Left lung (tissue), 10 donors: ENCODE data around the gene SLC25A14. TPM values are rescaled to one million over a fixed set of nuclear protein-coding genes. Genes with fewer than 3 reads are reported as not detected.
"Not testable (repeated sequence)": the region's sequence is repeated elsewhere in the genome, so short reads cannot be mapped to it uniquely, and the experiment has no call there.

Source experiments
- ATAC-seq: fragments of 200-7000 bp; cut with Tn5 transposase; one replicate; pipeline ENCODE4 v1.9.1; 2020; ENCODE audit warnings: moderate library complexity
- DNase-seq, 4 donors: peaks; one replicate each; pipeline ENCODE4 v3.0.0-alpha.2; 2013 to 2020
- H3K27ac ChIP-seq, 2 donors: fragments of 200-600 bp; sonication (generic) in 1 of 2; one replicate each; pipeline versions ENCODE4 v1.5.0 to v1.8.0; 2020 to 2021
- H3K27me3 ChIP-seq, 2 donors: fragments of 200-600 bp; sonication (generic) in 1 of 2; one replicate each; pipeline versions ENCODE4 v1.5.0 to v1.8.0; 2020 to 2021
- H3K36me3 ChIP-seq, 2 donors: fragments of 200-600 bp; sonication (generic) in 1 of 2; one replicate each; pipeline versions ENCODE4 v1.5.0 to v1.8.0; 2020 to 2021
- H3K4me1 ChIP-seq, 2 donors: fragments of 200-600 bp; one replicate each; pipeline ENCODE4 v1.8.0; 2021
- H3K4me3 ChIP-seq, 2 donors: fragments of 200-600 bp; sonication (generic) in 1 of 2; one replicate each; pipeline versions ENCODE4 v1.5.0 to v1.8.0; 2020 to 2021; ENCODE audit warnings: mild to moderate bottlenecking in 1 of 2
- H3K9me3 ChIP-seq, 2 donors: fragments of 200-600 bp; sonication (generic) in 1 of 2; one replicate each; pipeline versions ENCODE4 v1.5.0 to v1.8.0; 2020 to 2021
- CTCF ChIP-seq, 2 donors: fragments of 200-600 bp; sonication (generic) in 1 of 2; IDR thresholded peaks; one replicate each; pipeline versions ENCODE4 v1.5.0 to v1.8.0; 2021; ENCODE audit warnings: antibody characterized with exemption in 2 of 2
- intact Hi-C, 2 donors: fragments of 100-400 bp; cut with DNase I; formaldehyde crosslinking; loops; one replicate each; pipeline versions ENCODE4 v1.11.2 to v1.14.2; 2022
- polyA plus RNA-seq, 6 donors: library from polyadenylated mRNA; unstranded; fragments of 120-200 nt; gene quantifications; one replicate each; pipeline ENCODE4 v1.2.1, GENCODE V29; 2013; ENCODE audit not compliant: insufficient read length in 6 of 6
- total RNA-seq, 2 donors: library from RNA; stranded (reverse); fragmentation: NEBNext Ultra II Directional; extraction: Animal tissue kit (Norgen Biotek cat#: 25700); gene quantifications; one replicate each; pipeline ENCODE4 v1.2.1, GENCODE V29; 2021
- donor health status: DM: no; HTN: yes; CAD: no.
- donor health status: DM: no; HTN: no; CAD: no.

Gene SLC25A14
- total and polyA plus RNA-seq, 8 donors = 8.3 to 33.4 (median 26.5) TPM

- Histone ChIP-seq H3K4me3 (no peak overlapping the region), H3K27ac (no peak overlapping the region), H3K36me3 (no peaks in the 10 kb centered on the region), H3K9me3 (no peaks in the 10 kb centered on the region), H3K4me1 (no peaks in the 10 kb centered on the region), H3K27me3 (peaks cover 0 to 9% of the 10 kb centered on the region in 2 donors)
- TF ChIP-seq CTCF (IDR thresholded peaks at IDR 0.05) = no peak
- intact Hi-C loops = no loop called here
- ATAC-seq = no peak
- DNase-seq = no peak
Measured at GRCh38 chrX:130321550-130321949, 18.2 kb upstream of the SLC25A14 start.

GRCh38 chrX:130330146-130330545, 9.6 kb upstream of the SLC25A14 start:
- intact Hi-C loops = no loop called here
- ATAC-seq (no peak), DNase-seq (no peak)
- Histone ChIP-seq H3K4me1 (no peaks in the 10 kb centered on the region), H3K36me3 (no peaks in the 10 kb centered on the region), H3K4me3 (no peak overlapping the region), H3K27me3 (peaks cover 16 to 24% of the 10 kb centered on the region in 2 donors), H3K27ac (no peak overlapping the region), H3K9me3 (no peaks in the 10 kb centered on the region)
- no peak for TF ChIP-seq CTCF (IDR thresholded peaks at IDR 0.05)

GRCh38 chrX:130330706-130331105, 9.0 kb upstream of the SLC25A14 start:
- Histone ChIP-seq H3K4me3 (no peak overlapping the region), H3K4me1 (no peaks in the 10 kb centered on the region), H3K36me3 (no peaks in the 10 kb centered on the region), H3K27me3 (peaks cover 16 to 19% of the 10 kb centered on the region in 2 donors), H3K27ac (no peak overlapping the region), H3K9me3 (no peaks in the 10 kb centered on the region)
- intact Hi-C loops = no loop called here
- TF ChIP-seq CTCF (IDR thresholded peaks at IDR 0.05) = peak in 1 of 2 donors; percentile 21
- ATAC-seq = peak; percentile 86
- peak in 2 of 4 donors; percentile 28 to 44 for DNase-seq

- Histone ChIP-seq H3K4me1 (no peaks in the 10 kb centered on the region), H3K9me3 (no peaks in the 10 kb centered on the region), H3K27ac (no peak overlapping the region), H3K4me3 (no peak overlapping the region), H3K36me3 (no peaks in the 10 kb centered on the region), H3K27me3 (no peaks in the 10 kb centered on the region)
- TF ChIP-seq CTCF (IDR thresholded peaks at IDR 0.05) = no peak
- DNase-seq (no peak), ATAC-seq (no peak)
- intact Hi-C loops = no loop called here
Measured at GRCh38 chrX:130336531-130336930, 3.2 kb upstream of the SLC25A14 start.

GRCh38 chrX:130338869-130339268, 850 bp upstream of the SLC25A14 start:
- H3K4me3 ChIP-seq = peak overlapping the region; percentile 46 to 57
- H3K36me3 ChIP-seq, intact Hi-C loops, H3K27ac ChIP-seq, H3K4me1 ChIP-seq, ATAC-seq, DNase-seq, H3K27me3 ChIP-seq, H3K9me3 ChIP-seq: not testable (repeated sequence)

- H3K36me3 ChIP-seq = no peaks in the 10 kb centered on the region
- no peaks in the 10 kb centered on the region for H3K4me1 ChIP-seq
- H3K27ac ChIP-seq = peak overlapping the region in 1 of 2 donors; percentile 76
- peak overlapping the region; percentile 46 to 57 for H3K4me3 ChIP-seq
- H3K9me3 ChIP-seq = no peaks in the 10 kb centered on the region
- ATAC-seq (peak; percentile 15), DNase-seq (no peak)
- no peak for TF ChIP-seq CTCF (IDR thresholded peaks at IDR 0.05)
- no peaks in the 10 kb centered on the region for H3K27me3 ChIP-seq
- intact Hi-C loops = no loop called here
Measured at GRCh38 chrX:130340271-130340670, 552 bp downstream of the SLC25A14 start.
